ENCODE measurements around the gene TBL1X. TPM values are rescaled to one million over a fixed set of nuclear protein-coding genes. Genes with fewer than 3 reads are reported as not detected.

The TBL1X gene
- total and polyA plus RNA-seq, 2 donors (not counting 1 experiment from before 2014, with no cell fraction given), result 8.8 to 65.1 TPM

DNA sequence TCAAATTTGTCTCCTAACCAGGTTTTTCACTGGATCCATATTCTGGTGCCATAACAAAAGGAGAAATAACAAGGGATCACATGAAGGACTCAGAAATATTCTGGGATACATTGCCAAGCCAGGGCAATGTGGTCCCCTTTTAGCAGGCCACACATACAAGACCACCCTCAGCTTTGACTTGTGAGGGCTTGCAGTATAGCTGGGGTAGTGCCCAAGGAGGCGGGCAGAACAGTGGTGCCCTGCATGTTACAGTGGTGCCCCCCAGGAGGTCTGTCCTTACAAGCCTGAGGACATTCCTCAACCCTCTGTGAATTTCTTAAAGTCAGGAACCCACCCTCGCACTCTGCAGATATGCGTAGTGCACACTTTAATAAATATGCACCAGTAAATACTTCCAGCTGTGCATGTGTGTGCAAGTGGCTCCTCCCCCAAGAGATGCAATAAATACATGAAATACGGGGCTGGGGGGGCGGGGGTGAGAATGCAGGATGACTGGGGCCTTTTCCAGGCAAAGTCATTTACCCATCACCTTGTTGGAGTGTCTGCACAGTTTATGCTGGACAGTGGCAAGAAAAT is 34.4 kb upstream of the TBL1X start:
- Histone ChIP-seq H3K9me3 (ENCODE audit: control extremely low read depth in 1 of 3, control insufficient read depth in 2 of 3, insufficient read depth in 1 of 3, low read length in 2 of 3) (no peaks in the 10 kb centered on the region), H4K20me1 (ENCODE audit: control insufficient read depth, insufficient read depth, low read length, poor library complexity, severe bottlenecking) (no peaks in the 10 kb centered on the region), H3K36me3 (replicated peaks in 1 of 2; ENCODE audit: control extremely low read depth in 1 of 2, control insufficient read depth in 1 of 2, extremely low read depth in 1 of 2, insufficient read depth in 2 of 2, low read length in 1 of 2) (no peaks in the 10 kb centered on the region), H3K4me2 (replicated peaks; ENCODE audit: low read depth, low read length, poor library complexity, severe bottlenecking) (no peak overlapping the region), H3K4me3 (ENCODE audit: control extremely low read depth in 1 of 5, extremely low read depth in 1 of 5, insufficient read depth in 1 of 5, low read depth in 2 of 5, low read length in 4 of 5) (no peak overlapping the region), H3K9ac (ENCODE audit: low read length) (no peak overlapping the region), H3K27me3 (replicated peaks in 1 of 4; ENCODE audit: control extremely low read depth in 1 of 4, control insufficient read depth in 3 of 4, insufficient read depth in 4 of 4, low read length in 3 of 4) (no peaks in the 10 kb centered on the region), H3K79me2 (ENCODE audit: control insufficient read depth, insufficient read depth, low read length) (no peaks in the 10 kb centered on the region), H3K27ac (ENCODE audit: low read length in 2 of 2) (no peak overlapping the region), H2AFZ (ENCODE audit: insufficient read depth, low read depth, low read length, poor library complexity, severe bottlenecking) (no peak overlapping the region), H3K4me1 (ENCODE audit: control insufficient read depth in 2 of 2, insufficient read depth in 2 of 2, low read length in 2 of 2) (no peaks in the 10 kb centered on the region)
- Mint-ChIP-seq H3K27me3 (no peaks in the 10 kb centered on the region), H3K4me3 (no peak overlapping the region), H3K4me1 (no peaks in the 10 kb centered on the region), H3K9me3 (ENCODE audit: insufficient read depth) (no peaks in the 10 kb centered on the region), H3K27ac (no peak overlapping the region)
- DNase-seq (no peak), ATAC-seq (ENCODE audit: low read depth) (no peak)
- intact Hi-C loops (cut with micrococcal nuclease), result no loop called here
- ChIA-PET POLR2A (no interaction called here), CTCF (no interaction called here)
- no CpG with 5 or more reads among the region's 5 CpGs for WGBS (ENCODE audit: insufficient coverage)
- TF ChIP-seq, protein P1, sequence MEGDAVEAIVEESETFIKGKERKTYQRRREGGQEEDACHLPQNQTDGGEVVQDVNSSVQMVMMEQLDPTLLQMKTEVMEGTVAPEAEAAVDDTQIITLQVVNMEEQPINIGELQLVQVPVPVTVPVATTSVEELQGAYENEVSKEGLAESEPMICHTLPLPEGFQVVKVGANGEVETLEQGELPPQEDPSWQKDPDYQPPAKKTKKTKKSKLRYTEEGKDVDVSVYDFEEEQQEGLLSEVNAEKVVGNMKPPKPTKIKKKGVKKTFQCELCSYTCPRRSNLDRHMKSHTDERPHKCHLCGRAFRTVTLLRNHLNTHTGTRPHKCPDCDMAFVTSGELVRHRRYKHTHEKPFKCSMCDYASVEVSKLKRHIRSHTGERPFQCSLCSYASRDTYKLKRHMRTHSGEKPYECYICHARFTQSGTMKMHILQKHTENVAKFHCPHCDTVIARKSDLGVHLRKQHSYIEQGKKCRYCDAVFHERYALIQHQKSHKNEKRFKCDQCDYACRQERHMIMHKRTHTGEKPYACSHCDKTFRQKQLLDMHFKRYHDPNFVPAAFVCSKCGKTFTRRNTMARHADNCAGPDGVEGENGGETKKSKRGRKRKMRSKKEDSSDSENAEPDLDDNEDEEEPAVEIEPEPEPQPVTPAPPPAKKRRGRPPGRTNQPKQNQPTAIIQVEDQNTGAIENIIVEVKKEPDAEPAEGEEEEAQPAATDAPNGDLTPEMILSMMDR (IDR thresholded peaks at IDR 0.05), result no peak
- TF ChIP-seq EZH2 (IDR thresholded peaks at IDR 0.05; ENCODE audit: borderline replicate concordance, insufficient read depth, low read depth, low read length, poor library complexity, severe bottlenecking), result no peak

DNA sequence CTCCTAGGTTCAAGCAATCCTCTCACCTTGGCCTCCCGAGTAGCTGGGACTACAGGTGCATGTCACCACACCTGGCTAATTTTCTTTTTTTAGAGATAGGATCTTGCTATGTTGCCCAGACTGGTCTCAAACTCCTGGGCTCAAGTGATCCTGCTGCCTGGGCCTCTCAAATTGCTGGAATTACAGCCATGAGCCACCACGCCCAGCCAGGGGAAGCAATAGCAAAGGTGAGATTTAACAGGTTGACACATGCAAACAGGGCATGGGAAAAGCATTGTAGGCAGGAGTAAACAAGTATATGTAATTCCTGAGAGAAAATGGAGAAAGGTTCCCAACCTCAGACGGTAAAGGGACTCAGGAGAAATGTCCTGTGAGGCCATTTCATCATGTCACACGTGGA is 33.6 kb upstream of the TBL1X start:
- Histone ChIP-seq H3K9ac (ENCODE audit: low read length) (no peak overlapping the region), H3K4me1 (ENCODE audit: control insufficient read depth in 2 of 2, insufficient read depth in 2 of 2, low read length in 2 of 2) (no peaks in the 10 kb centered on the region), H3K4me2 (replicated peaks; ENCODE audit: low read depth, low read length, poor library complexity, severe bottlenecking) (no peak overlapping the region), H4K20me1 (ENCODE audit: control insufficient read depth, insufficient read depth, low read length, poor library complexity, severe bottlenecking) (no peaks in the 10 kb centered on the region), H3K4me3 (ENCODE audit: control extremely low read depth in 1 of 5, extremely low read depth in 1 of 5, insufficient read depth in 1 of 5, low read depth in 2 of 5, low read length in 4 of 5) (no peak overlapping the region), H3K27me3 (replicated peaks in 1 of 4; ENCODE audit: control extremely low read depth in 1 of 4, control insufficient read depth in 3 of 4, insufficient read depth in 4 of 4, low read length in 3 of 4) (no peaks in the 10 kb centered on the region), H3K36me3 (replicated peaks in 1 of 2; ENCODE audit: control extremely low read depth in 1 of 2, control insufficient read depth in 1 of 2, extremely low read depth in 1 of 2, insufficient read depth in 2 of 2, low read length in 1 of 2) (no peaks in the 10 kb centered on the region), H2AFZ (ENCODE audit: insufficient read depth, low read depth, low read length, poor library complexity, severe bottlenecking) (no peak overlapping the region), H3K9me3 (ENCODE audit: control extremely low read depth in 1 of 3, control insufficient read depth in 2 of 3, insufficient read depth in 1 of 3, low read length in 2 of 3) (no peaks in the 10 kb centered on the region), H3K79me2 (ENCODE audit: control insufficient read depth, insufficient read depth, low read length) (no peaks in the 10 kb centered on the region), H3K27ac (ENCODE audit: low read length in 2 of 2) (no peak overlapping the region)
- intact Hi-C loops (cut with micrococcal nuclease), result no loop called here
- Mint-ChIP-seq H3K4me1 (no peaks in the 10 kb centered on the region), H3K4me3 (no peak overlapping the region), H3K27me3 (no peaks in the 10 kb centered on the region), H3K27ac (no peak overlapping the region), H3K9me3 (ENCODE audit: insufficient read depth) (no peaks in the 10 kb centered on the region)
- POLR2A ChIA-PET, result no interaction called here
- ATAC-seq (ENCODE audit: low read depth) (no peak), DNase-seq (no peak)
- no peak for TF ChIP-seq EZH2 (IDR thresholded peaks at IDR 0.05; ENCODE audit: borderline replicate concordance, insufficient read depth, low read depth, low read length, poor library complexity, severe bottlenecking)
- TF ChIP-seq, protein P1 (IDR thresholded peaks at IDR 0.05), result no peak
- WGBS (ENCODE audit: insufficient coverage), result 100% methylated on average over 1 of the region's 4 CpGs
- CTCF ChIA-PET, result no interaction called here

Measured in B cell (primary cell).